Middle frontal gyrus (tissue), 1 donor: Measurements from ENCODE around the gene SPACA5B.
"Not testable (repeated sequence)": the region's sequence is repeated elsewhere in the genome, so short reads cannot be mapped to it uniquely, and the experiment has no call there.

Experiments used
- DNase-seq: peaks from one replicate; pipeline ENCODE4 v3.0.0-alpha.2; 2015; ENCODE audit warnings: low spot score; ENCODE audit errors: extremely low spot score

Gene SPACA5B

DNA sequence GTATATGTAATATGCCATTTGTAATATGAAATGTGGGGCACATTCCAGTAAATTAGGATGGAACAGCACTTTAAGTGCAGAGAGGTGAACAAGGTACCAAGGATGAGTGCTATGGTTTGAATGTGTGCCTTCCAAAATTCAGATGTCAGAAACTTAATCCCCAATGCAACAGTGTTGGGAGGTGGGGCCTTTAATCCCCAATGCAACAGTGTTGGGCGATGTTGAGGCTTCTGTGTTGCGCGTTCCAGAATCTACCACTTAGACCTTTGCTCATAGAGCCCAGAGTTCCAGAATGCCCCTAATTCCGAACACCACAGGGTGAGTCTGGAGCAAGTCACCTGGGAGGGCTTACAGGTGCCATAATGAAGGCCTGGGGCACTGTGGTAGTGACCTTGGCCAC lies at the start of gene SPACA5B:
Gene SPACA5B (plus strand): TSS at position 301 of the 400 bp plus-strand sequence. CDS start 62 bp downstream, at position 363.
- DNase-seq: not testable (repeated sequence)

DNA sequence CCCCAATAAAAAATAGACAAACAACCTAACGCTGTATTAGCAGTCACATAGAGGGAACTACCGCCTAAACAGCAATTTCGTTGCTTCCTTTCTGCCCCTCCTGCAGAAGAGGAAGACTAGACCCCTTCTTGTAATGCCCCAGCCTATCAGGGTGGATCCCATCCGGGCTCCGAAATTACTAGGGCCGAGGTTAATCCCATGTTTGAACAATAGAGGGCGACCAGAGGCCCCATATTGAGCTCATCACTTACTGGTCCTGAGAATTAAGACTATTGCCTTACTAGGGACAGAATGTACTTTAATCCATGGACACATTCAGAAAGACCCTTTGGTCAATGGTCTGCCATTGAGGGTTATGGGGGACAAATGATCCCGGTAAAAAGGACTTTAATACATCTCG lies 47.2 kb upstream of the SPACA5B start:
- DNase-seq: peak; percentile 5

DNA sequence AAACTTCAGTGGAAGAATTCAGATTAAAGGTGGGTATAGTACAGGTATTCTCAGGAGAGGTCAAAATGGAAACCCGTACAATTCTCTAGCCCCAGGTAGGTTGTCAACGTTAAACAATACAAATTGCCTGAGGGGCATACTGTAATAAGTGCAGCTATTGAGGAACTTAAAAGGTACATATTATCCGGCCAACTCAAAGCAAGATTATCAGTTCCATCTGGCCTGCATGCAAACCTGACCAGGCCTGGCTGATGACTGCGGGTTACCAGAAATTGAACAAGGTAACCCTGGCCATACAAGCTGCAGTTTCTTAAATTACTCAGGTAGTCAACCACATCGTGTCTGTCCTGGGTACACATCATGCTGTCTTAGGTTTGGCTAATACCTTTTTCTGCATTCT lies 46.7 kb upstream of the SPACA5B start:
- DNase-seq: no peak

DNA sequence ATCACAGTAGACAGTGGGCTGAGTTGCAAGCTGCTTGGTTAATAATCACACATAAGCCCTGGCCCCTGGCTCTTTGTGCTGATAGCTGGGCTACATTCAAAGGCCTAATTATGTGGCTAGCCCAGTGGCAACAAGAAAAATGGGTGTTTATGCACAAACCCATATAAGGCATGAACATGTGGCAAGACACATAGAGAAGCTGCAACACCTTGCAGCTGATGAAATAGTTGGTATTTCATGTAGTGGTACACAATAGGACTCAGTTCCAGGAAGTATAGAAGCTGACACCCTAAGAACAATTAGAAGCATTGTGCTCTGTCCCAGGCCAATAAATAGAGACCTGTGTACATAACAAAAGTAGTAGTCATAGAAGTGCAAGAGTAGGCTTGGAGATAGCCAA lies 44.3 kb upstream of the SPACA5B start:
- no peak for DNase-seq

DNA sequence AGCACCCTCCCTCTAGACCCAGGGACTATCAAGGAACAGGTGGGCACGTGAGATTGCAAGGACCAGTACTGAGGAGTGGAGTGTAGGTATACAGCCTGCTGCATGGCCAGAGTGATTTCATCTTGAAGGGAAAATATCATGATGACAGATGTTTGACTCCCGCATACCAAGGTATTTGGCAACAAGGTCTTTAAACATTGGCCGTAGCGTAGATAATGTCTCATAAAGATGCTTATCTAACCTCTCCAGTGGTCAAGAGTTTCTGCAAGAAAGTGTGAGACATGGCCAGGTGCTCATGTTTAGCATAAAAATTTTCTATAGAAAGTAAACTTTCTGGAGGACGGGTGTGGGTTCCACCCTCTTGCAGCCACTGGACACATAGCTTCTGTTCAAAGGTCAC lies 40.3 kb upstream of the SPACA5B start:
- no peak for DNase-seq

DNA sequence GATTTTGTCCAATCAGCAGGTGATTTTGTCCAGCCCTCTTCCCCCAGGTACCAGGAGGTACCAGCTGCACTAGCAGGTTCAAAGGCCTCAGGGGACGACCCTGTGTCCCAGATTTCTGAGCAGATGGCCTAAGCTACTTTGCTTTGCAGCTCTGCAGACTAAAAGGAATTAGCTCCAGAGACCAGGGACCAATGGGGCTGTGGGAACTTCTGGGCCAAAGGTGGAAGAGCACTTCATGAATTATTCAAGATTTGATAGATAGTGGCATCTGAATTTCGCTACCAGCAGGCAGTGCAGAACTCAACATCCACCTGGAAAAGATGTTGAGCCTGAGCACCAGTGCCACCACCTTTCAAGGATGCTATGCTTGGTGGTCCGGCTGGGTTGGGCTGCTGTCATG lies 37.9 kb upstream of the SPACA5B start:
- DNase-seq: not testable (repeated sequence)

DNA sequence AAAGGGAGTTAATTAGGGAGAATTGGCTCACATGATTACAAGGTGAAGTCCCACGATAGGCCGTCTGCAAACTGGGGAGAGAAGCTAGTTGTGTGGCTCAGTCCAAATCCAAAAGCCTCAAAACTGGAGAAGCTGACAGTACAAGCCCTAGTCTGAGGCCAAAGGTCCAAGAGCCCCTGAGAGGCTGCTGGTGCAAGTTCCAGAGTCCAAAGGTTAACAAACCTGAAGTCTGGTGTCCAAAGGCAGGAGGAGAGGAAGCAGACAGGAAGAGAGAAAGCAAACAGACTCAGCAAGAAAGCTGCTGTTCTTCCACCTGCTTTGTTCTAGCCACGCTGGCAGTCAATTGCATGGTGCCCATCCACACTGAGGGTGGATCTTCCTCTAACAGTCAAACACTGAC lies 29.0 kb upstream of the SPACA5B start:
- no peak for DNase-seq

DNA sequence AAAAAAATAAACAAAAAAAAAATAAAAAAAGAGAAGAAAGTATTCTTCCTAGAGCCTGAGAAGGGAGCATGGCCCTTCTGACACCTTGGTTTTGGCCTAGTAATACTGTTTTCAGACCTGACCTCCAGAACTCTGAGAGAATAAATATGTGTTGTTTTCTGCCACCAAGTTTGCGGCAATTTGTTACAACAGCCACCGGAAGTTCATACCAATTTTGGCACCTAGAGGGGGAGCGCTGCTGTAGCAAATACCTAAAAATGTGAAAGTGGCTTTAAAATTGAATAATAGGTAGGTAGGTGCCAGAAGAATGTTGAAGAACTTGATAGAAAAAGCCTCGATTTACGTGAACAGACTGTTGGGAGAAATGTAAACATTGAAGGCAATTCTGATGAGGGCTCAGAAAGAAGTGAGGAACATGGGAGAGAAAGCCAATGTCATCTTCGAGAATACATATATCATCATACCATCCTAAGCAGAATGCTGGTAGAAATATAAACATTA lies 27.5 kb upstream of the SPACA5B start:
- no peak for DNase-seq

DNA sequence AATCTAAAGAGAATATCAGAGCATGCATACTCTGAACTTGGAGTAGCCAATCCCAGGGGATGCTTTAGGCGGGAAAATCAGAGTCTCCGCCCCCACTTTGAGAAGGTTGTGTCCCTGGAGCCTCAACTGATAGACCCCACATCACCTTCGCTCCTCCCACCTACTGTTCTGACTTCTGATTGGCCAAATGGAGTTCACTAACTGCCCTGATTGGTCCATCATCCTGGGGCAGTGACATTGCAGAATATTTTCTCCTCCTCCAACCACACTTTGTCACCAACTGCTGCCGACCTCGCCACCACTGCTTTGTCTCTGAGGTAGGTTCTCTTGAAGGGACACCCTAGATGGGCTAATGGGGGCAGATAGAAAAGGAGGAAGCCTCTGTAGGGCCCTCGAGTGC lies 22.7 kb upstream of the SPACA5B start:
- DNase-seq: no peak

DNA sequence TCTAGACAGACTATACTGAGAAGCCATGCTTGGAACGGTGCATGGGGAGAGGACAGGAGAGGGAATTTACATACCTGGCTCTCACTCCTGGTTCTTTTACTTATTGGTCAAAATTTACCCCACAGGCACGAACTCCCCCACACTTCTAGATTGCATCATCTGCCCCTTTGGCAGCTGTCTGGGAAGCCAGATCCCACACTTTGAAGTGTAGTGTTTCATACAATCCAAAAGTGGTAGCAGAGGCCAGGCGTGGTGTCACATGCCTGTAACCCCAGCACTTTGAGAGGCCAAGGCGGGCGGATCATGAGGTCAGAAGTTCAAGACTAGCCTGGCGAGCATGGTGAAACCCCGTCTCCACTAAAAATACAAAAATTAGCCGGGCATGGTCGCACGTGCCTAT lies 5.1 kb upstream of the SPACA5B start:
- not testable (repeated sequence) for DNase-seq

DNA sequence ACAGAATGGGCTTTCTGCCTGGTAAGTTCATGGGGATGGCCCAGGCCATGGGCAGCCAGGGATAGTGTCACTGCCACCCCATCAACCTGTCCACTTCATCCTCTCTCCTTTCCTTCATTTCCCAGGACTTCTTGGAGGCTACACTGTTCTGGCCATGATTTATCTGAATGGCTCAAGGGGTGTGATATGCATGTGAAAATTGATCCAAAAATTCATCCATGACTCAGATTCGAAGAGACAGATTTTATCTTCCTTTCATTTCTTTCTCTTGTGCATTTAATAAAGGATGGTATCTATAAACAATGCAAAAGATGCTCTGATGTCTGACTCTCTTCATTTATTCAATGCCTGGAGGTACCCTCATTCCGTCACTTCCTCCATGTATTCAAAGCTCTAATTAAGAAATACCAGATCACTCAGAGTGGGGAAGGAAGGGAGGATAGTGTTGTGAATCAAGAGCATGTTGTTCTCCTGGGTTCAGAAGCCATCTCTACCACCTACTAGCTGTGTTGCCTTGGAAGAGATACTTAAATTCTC lies 1.9 kb downstream of the SPACA5B start:
- not testable (repeated sequence) for DNase-seq

DNA sequence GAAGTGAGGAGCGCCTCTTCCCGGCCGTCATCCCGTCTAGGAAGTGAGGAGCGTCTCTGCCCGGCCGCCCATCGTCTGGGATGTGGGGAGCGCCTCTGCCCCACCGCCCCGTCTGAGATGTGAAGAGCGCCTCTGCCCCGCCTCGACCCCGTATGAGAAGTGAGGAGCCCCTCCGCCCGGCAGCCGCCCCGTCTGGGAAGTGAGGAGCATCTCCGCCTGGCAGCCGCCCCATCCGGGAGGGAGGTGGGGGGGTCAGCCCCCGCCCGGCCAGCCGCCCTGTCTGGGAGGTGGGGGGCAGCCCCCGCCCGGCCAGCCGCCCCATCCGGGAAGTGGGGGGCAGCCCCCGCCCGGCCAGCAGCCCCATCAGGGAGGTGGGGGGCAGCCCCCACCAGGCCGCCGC lies 8.7 kb downstream of the SPACA5B start:
- DNase-seq: not testable (repeated sequence)

DNA sequence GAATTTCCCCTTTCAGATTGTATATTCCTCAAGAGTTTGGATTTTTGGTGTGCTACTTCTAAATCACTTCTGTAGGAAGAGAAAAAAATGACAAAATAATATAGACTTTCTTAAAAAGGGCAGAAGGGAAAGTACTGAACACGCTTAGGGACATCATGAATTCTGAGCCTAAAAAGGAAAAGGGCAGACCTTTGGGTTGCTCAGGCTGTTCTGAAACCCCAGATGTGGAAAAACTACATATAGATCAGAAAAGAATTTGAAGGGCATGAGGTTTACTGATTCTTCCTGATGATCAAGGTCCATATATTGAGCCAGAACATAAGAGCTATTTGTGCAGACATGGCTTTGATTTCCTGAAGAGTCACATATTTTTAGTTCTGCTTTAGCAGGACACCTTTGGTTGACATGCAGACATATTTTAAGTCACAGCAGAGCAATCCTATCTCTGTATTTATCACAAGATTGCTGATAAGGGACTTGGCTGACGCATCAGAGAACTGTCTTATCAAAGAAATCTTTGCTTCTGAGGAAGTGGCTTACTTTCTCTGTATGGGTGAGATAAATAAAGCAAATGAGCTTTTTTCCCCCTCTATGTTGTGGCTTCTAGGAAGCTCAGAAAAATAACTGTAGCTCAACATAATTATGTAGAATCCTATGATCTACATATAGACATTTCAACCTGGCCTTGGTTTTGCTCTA lies 11.5 kb downstream of the SPACA5B start:
- not testable (repeated sequence) for DNase-seq

DNA sequence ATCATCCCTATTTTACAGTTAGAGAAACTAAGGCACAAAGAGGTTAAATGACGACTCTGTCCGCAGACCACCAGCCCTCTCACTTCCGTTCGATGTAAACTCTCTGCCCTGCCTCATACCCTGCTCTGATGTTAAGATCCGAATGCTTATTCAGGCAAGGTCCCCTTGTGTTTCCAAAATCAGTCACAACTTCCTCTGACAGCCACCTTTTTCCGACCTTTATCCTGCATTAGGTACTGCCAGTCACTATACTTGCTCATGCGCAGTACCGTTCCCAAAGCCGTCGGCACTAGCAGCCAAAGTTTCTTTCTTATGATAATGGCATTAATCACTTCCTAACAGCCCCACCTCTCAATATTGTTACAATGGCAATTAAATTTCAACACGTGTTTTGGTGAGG lies 12.3 kb downstream of the SPACA5B start:
- DNase-seq: not testable (repeated sequence)

DNA sequence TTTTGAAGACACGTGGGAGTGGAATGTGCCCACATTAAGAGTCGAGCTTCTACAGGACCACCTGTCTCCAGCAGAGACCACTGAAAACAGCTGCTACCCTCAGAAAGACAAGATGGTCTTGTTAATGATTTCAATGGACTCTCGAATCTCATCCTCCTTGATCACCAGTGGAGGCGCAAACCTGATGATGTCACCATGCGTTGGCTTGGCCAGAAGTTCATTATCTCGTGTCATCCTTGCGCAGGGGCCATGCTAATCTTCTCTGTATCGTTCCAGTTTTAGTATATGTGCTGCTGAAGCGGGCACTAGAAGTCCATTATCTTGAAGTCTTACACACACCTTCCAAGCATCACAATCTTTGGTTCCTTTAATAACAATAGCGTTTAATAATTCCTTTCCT lies 23.3 kb downstream of the SPACA5B start:
- no peak for DNase-seq

DNA sequence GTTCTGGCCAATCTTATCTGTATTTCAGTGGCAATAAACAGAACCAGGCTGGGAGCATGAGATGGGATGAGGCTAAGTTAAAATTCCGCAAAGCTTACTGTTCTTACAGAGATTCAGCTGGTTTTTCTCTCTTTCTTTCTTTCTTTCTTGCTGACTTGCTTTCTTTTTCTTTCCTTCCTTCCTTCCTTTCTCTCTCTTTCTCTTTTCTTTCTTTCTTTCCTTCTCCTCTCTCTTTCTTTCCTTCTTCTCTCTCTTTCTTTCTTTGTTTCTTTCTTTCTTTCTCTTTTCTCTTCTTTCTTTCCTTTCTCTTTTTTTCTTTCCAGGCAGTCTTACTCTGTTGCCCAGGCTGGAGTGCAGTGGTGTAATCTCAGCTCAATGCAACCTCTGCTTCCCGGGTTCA lies 24.4 kb downstream of the SPACA5B start:
- no peak for DNase-seq

DNA sequence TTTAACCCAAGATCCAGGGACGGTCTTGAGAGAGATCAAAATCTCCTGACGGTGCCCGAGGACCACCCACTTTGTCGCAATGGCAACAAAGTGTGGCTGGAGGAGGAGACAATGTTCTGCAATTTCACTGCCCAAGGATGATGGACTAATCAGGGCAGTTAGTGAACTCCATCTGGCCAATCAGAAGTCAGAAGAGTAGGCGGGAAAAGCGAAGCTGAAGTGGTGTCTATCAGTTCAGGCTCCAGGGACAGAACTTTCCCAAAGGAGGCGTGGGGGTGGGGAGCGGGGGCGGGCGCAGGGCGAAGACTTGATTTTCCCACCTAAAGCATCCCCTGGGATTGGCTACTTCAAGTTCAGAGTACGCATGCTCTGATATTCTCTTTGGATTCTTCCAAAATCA lies 25.6 kb downstream of the SPACA5B start:
- DNase-seq: no peak

DNA sequence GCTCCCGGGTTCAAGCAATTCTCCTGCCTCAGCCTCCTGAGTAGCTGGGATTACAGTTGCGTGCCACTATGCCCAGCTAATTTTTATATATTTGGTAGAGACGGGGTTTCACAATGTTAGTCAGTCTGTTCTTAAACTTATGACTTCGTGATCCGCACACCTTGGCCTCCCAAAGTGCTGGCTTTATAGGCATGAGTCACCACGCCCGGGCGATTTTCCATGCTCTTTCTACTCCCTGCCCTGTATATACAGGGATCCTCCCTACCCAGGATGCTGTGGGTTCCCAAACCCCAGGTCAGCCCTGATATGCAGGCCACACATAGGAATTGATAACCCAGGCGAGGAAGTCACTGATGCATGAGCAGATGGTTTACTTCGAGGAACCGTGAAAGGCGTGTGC lies 34.8 kb downstream of the SPACA5B start:
- no peak for DNase-seq

DNA sequence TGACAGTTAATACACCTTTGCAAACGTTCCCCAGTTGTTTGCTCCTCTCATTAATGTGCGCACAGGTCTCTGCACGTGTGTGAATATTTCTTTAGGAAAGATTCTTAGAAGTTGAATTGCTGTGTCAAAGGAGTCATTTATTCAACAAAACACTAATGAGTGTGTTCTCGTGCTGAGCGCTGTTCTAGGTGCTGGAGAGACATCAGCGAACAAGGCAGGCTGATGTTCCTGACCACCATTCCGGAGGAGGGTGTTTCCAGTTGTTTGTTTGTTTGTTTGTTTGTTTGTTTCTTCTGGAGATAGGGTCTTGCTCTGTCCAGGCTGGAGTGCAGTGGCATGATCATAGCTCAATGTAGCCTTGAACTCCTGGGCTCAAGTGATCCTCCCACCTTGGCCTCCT lies 35.9 kb downstream of the SPACA5B start:
- not testable (repeated sequence) for DNase-seq

DNA sequence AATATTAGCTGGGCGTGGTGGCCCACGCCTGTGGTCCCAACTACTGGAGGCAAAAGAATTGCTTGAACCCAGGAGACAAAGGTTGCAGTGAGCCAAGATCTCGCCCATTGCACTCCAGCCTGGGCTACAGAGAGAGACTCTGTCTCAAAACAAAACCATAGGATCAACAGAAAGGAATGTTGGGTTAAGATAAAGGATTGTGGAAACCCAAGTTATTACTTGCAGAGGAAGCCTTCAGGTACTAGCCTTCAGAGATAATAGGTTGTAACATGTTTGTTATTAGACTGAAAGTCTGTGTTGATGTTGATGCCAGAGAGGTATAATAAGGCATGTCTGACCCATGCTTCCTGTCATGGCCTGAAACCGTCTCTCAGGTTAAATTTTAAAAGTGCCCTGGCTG lies 49.3 kb downstream of the SPACA5B start:
- no peak for DNase-seq

DNA sequence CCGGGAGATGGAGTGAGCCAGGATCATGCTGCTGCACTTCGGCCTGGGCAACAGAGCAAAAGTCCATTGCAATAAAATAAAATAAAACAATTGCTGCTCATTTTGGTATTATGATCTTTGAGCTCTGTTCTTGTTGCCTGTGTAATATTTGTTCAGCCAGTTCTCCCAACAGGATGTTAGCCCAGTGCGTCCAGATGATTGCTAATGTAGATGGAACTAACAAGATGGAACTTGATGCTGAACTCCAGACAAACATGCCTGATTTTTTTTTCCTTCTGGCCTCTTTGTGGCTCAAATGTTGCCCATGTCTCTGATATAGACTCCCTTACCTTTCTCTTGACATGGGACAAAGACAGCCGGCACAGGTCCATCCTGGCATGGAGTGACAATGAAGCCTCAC lies 50.4 kb downstream of the SPACA5B start:
- no peak for DNase-seq

DNA sequence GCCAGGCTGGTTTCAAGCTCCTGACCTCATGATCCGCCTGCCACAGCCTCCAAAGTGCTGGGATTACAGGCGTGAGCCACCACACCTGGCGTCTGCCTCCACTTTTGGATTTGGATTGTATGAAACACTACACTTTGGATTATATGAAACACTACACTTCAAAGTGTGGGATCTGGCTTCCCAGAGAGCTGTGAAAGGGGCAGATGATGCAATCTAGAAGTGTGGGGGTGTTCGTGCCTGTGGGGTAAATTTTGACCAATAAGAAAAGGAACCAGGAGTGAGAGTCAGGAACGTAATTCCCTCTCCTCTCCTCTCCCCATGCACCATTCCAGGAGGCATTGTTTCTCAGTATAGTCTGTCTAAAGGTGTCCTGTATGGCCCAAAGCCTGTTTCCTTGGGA lies 51.5 kb downstream of the SPACA5B start:
- not testable (repeated sequence) for DNase-seq
